ENCODE results near the gene INHBC. TPM values are rescaled to one million over a fixed set of nuclear protein-coding genes. Genes with fewer than 3 reads are reported as not detected.

Gene INHBC
- total RNA-seq, 1 donor from 2014 or later = not detected

GRCh38 chr12:57460468-57460784 lies 25.8 kb downstream of the INHBC start:
- Histone ChIP-seq H3K4me1 (peaks cover 44% of the 10 kb centered on the region), H3K4me3 (peak overlapping the region; percentile 80), H3K36me3 (no peaks in the 10 kb centered on the region), H3K27me3 (ENCODE audit: low read depth) (peaks cover 22% of the 10 kb centered on the region), H3K27ac (replicated peaks) (peak overlapping the region; percentile 88), H3K9me3 (replicated peaks) (no peaks in the 10 kb centered on the region)
- intact Hi-C loops (cut with micrococcal nuclease) = no loop called here
- no peak for TF ChIP-seq CTCF (IDR thresholded peaks at IDR 0.05; ENCODE audit: borderline replicate concordance)
- DNase-seq = no peak

GRCh38 chr12:57460841-57461275 lies 26.3 kb downstream of the INHBC start:
- intact Hi-C loops (cut with micrococcal nuclease) = no loop called here
- DNase-seq = no peak
- Histone ChIP-seq H3K36me3 (no peaks in the 10 kb centered on the region), H3K4me1 (peaks cover 44% of the 10 kb centered on the region), H3K27ac (replicated peaks) (peak overlapping the region; percentile 18), H3K4me3 (peak overlapping the region; percentile 80), H3K27me3 (ENCODE audit: low read depth) (peaks cover 26% of the 10 kb centered on the region), H3K9me3 (replicated peaks) (no peaks in the 10 kb centered on the region)
- TF ChIP-seq CTCF (IDR thresholded peaks at IDR 0.05; ENCODE audit: borderline replicate concordance) = no peak

- peaks cover 44% of the 10 kb centered on the region for H3K4me1 ChIP-seq
- no peaks in the 10 kb centered on the region for H3K9me3 ChIP-seq (replicated peaks)
- peak overlapping the region; percentile 78 for H3K27ac ChIP-seq (replicated peaks)
- peaks cover 27% of the 10 kb centered on the region for H3K27me3 ChIP-seq (ENCODE audit: low read depth)
- no peak for TF ChIP-seq CTCF (IDR thresholded peaks at IDR 0.05; ENCODE audit: borderline replicate concordance)
- DNase-seq = peak; percentile 74
- no peaks in the 10 kb centered on the region for H3K36me3 ChIP-seq
- intact Hi-C loops (cut with micrococcal nuclease) = no loop called here
- peak overlapping the region; percentile 80 for H3K4me3 ChIP-seq
Measured at GRCh38 chr12:57461276-57461916, 26.8 kb downstream of the INHBC start.

GRCh38 chr12:57461917-57462250 lies 27.3 kb downstream of the INHBC start:
- peak overlapping the region; percentile 78 for H3K27ac ChIP-seq (replicated peaks)
- no peak for TF ChIP-seq CTCF (IDR thresholded peaks at IDR 0.05; ENCODE audit: borderline replicate concordance)
- peaks cover 44% of the 10 kb centered on the region for H3K4me1 ChIP-seq
- H3K27me3 ChIP-seq (ENCODE audit: low read depth) = peaks cover 28% of the 10 kb centered on the region
- no peaks in the 10 kb centered on the region for H3K9me3 ChIP-seq (replicated peaks)
- no peaks in the 10 kb centered on the region for H3K36me3 ChIP-seq
- DNase-seq = no peak
- intact Hi-C loops (cut with micrococcal nuclease) = no loop called here
- peak overlapping the region; percentile 80 for H3K4me3 ChIP-seq

- peaks cover 33% of the 10 kb centered on the region for H3K27me3 ChIP-seq (ENCODE audit: low read depth)
- intact Hi-C loops (cut with micrococcal nuclease) = no loop called here
- DNase-seq = peak; percentile 81
- peak overlapping the region; percentile 78 for H3K27ac ChIP-seq (replicated peaks)
- peak overlapping the region; percentile 80 for H3K4me3 ChIP-seq
- H3K4me1 ChIP-seq = peaks cover 44% of the 10 kb centered on the region
- no peaks in the 10 kb centered on the region for H3K9me3 ChIP-seq (replicated peaks)
- TF ChIP-seq CTCF (IDR thresholded peaks at IDR 0.05; ENCODE audit: borderline replicate concordance) = peak; percentile 95
- no peaks in the 10 kb centered on the region for H3K36me3 ChIP-seq
Measured at GRCh38 chr12:57462251-57462911, 27.8 kb downstream of the INHBC start.

Measured in left ventricle myocardium inferior (tissue), 1 donor.